Putamen (tissue), 1 donor: ENCODE measurements around the gene LTBR.

ENCODE experiments used
- DNase-seq: peaks from one replicate; pipeline ENCODE4 v3.0.0-alpha.2; 2016; ENCODE audit warnings: low spot score

LTBR gene

GRCh38 chr12:6384499-6385436, 806 bp downstream of the LTBR start:
- no peak for DNase-seq

GRCh38 chr12:6386038-6386437, 2.1 kb downstream of the LTBR start:
- no peak for DNase-seq

GRCh38 chr12:6386491-6386890, 2.5 kb downstream of the LTBR start:
- DNase-seq, result no peak

- DNase-seq, result no peak
These were observed 3.6 kb downstream of the LTBR start for GRCh38 chr12:6387541-6387940.

GRCh38 chr12:6390084-6390799, 6.3 kb downstream of the LTBR start:
- no peak for DNase-seq

- DNase-seq, result no peak
These were observed 7.1 kb downstream of the LTBR start for GRCh38 chr12:6391013-6391412.

GRCh38 chr12:6392504-6392903, 8.5 kb downstream of the LTBR start:
- DNase-seq, result no peak

- DNase-seq, result no peak
These were observed 9.1 kb downstream of the LTBR start for GRCh38 chr12:6393109-6393508.

- no peak for DNase-seq
These were observed 10.4 kb downstream of the LTBR start for GRCh38 chr12:6394398-6394797.

- DNase-seq, result no peak
These were observed 12.1 kb downstream of the LTBR start for GRCh38 chr12:6396031-6396430.

- no peak for DNase-seq
These were observed 16.1 kb downstream of the LTBR start for GRCh38 chr12:6399884-6400644.

- DNase-seq, result no peak
These were observed 20.4 kb downstream of the LTBR start for GRCh38 chr12:6404390-6404789.

- no peak for DNase-seq
These were observed 22.0 kb downstream of the LTBR start for GRCh38 chr12:6405963-6406362.

- DNase-seq, result no peak
These were observed 23.4 kb downstream of the LTBR start for GRCh38 chr12:6407236-6407954.

GRCh38 chr12:6416596-6416995, 32.6 kb downstream of the LTBR start:
- no peak for DNase-seq

- DNase-seq, result no peak
These were observed 34.8 kb downstream of the LTBR start for GRCh38 chr12:6418796-6419195.

GRCh38 chr12:6420364-6420763, 36.4 kb downstream of the LTBR start:
- no peak for DNase-seq

- DNase-seq, result peak; percentile 88
These were observed 39.5 kb downstream of the LTBR start for GRCh38 chr12:6423267-6424007.

GRCh38 chr12:6424008-6424347, 40.0 kb downstream of the LTBR start:
- no peak for DNase-seq

- no peak for DNase-seq
These were observed 40.9 kb downstream of the LTBR start for GRCh38 chr12:6424866-6425265.
